Upper lobe of left lung (tissue), 6 donors: ENCODE measurements around the gene MIA. TPM values are rescaled to one million over a fixed set of nuclear protein-coding genes. Genes with fewer than 3 reads are reported as not detected.

Experiments used
- ATAC-seq, 2 donors: fragments of 200-7000 bp; cut with Tn5 transposase; one replicate each; pipeline ENCODE4 v1.9.1; 2022; ENCODE audit warnings: mild to moderate bottlenecking in 2 of 2, moderate library complexity in 2 of 2; ENCODE audit not compliant: low FRiP score in 2 of 2
- DNase-seq, 2 donors: peaks; one replicate each; pipeline ENCODE4 v3.0.0-alpha.2; 2019 to 2020
- H3K27ac ChIP-seq, 4 donors: fragments of 200-600 bp; sonication (generic); one replicate each; pipeline ENCODE4 v1.5.1; 2016 to 2019
- H3K27me3 ChIP-seq, 4 donors: fragments of 200-600 bp; sonication (generic); one replicate each; pipeline ENCODE4 v1.5.1; 2017 to 2019
- H3K36me3 ChIP-seq, 4 donors: fragments of 200-600 bp; sonication (generic); one replicate each; pipeline ENCODE4 v1.5.1; 2016 to 2019
- H3K4me1 ChIP-seq, 4 donors: fragments of 200-600 bp; sonication (generic); one replicate each; pipeline ENCODE4 v1.5.1; 2018 to 2019
- H3K4me3 ChIP-seq, 4 donors: fragments of 200-600 bp; sonication (generic); one replicate each; pipeline ENCODE4 v1.5.1; 2017 to 2019; ENCODE audit warnings: mild to moderate bottlenecking in 2 of 4, moderate library complexity in 1 of 4
- H3K9me3 ChIP-seq, 4 donors: fragments of 200-600 bp; sonication (generic); one replicate each; pipeline ENCODE4 v1.5.1; 2018 to 2019
- EP300 ChIP-seq, 4 donors: sonication (generic); formaldehyde crosslinking; IDR thresholded peaks; one replicate each; pipeline ENCODE4 v1.5.1; 2017; ENCODE audit warnings: antibody characterized with exemption in 4 of 4, control low read depth in 2 of 4
- POLR2A ChIP-seq, 4 donors: fragments of 450-650 bp; IDR thresholded peaks; one replicate each; pipeline ENCODE4 v1.5.1; 2016 to 2017; ENCODE audit warnings: antibody characterized with exemption in 4 of 4, mild to moderate bottlenecking in 2 of 4
- POLR2AphosphoS5 ChIP-seq, 2 donors: sonication (generic); formaldehyde crosslinking; IDR thresholded peaks; one replicate each; pipeline ENCODE4 v1.5.1; 2017; ENCODE audit warnings: antibody characterized with exemption in 2 of 2
- WGBS, 2 donors: methylation state at CpG; one replicate each; pipeline ENCODE4 v1.1.5; 2017 to 2018; 5-methylcytosine and 5-hydroxymethylcytosine counted together
- total RNA-seq, 6 donors: library from RNA; depleted of rRNA in 4 of 6; stranded (reverse); fragments of >200 nt in 4 of 6; gene quantifications; one replicate each; pipeline versions ENCODE4 v1.1.0 to v1.2.1, GENCODE V29; 2016 to 2021
- TF ChIP-seq, protein P1 (sequence below), 6 experiments: fragments of 450-650 bp in 4 of 6; fragments of 200-600 bp in 2 of 6; sonication (generic) in 2 of 6; IDR thresholded peaks; one replicate each; pipeline ENCODE4 v1.5.1; 2016 to 2019; ENCODE audit warnings: antibody characterized with exemption in 6 of 6
- donor health status: DM: no; HTN: no; CAD: no; lungs with moderate emphysema.
- donor health status: DM: no; HTN: yes; CAD: no; lungs with severe emphysema.

The MIA gene
- total RNA-seq, 6 donors from 2014 or later: 1.2 to 5.2 (median 2.1) TPM; not detected in 3

DNA sequence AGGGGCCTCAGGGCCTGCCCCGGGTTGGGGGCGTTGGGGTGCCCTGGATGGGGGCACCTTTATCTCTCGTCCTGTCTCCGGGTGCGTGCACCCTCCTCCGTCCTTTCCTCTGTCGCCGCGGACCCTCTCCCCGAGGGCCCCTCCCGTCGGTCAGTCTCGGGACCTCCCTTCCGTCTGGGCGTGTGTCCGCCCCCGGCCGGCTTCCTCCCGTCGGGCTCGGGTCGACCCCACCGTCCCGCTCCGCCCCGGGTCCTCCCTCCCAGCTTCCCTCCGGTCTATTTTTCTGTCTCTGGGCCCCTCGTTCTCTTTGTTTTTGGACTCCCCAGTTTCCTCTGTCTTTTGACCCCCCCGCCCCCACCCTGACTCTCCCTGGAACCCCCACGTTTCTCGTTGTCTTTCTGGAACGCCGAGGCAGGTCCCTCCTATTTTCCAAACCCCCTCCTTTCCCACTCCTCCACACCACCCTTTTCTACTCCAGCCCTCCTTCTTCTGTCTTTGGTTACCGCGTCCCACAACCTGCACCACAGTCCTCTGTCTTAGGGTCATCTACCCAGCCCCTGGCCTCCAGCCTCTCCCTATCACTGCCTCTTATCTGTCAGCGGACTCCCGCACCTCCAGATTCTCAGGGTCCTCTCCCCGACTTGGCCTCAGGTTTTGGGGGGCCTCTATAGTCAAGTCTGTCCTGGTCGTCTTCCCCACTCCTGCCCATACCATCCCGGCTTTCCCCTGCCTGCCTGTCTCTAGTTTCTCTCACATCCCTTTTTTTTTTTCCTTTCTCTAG lies 24.4 kb downstream of the MIA start:
- DNase-seq (peak; percentile 69 to 91), ATAC-seq (peak in 1 of 2 donors; percentile 26)
- 2% methylated on average over 35 to 40 of the region's 40 CpGs for WGBS, 2 donors
- H3K9me3 ChIP-seq: no peaks in the 10 kb centered on the region
- no peak for TF ChIP-seq EP300 (IDR thresholded peaks at IDR 0.05)
- peak; percentile 58 to 65 for TF ChIP-seq POLR2AphosphoS5 (IDR thresholded peaks at IDR 0.05)
- TF ChIP-seq, protein P1, sequence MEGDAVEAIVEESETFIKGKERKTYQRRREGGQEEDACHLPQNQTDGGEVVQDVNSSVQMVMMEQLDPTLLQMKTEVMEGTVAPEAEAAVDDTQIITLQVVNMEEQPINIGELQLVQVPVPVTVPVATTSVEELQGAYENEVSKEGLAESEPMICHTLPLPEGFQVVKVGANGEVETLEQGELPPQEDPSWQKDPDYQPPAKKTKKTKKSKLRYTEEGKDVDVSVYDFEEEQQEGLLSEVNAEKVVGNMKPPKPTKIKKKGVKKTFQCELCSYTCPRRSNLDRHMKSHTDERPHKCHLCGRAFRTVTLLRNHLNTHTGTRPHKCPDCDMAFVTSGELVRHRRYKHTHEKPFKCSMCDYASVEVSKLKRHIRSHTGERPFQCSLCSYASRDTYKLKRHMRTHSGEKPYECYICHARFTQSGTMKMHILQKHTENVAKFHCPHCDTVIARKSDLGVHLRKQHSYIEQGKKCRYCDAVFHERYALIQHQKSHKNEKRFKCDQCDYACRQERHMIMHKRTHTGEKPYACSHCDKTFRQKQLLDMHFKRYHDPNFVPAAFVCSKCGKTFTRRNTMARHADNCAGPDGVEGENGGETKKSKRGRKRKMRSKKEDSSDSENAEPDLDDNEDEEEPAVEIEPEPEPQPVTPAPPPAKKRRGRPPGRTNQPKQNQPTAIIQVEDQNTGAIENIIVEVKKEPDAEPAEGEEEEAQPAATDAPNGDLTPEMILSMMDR (IDR thresholded peaks at IDR 0.05): peak in 1 of 6 experiments; percentile 4
- peaks cover 52 to 59% (median 57%) of the 10 kb centered on the region in 4 donors for H3K4me1 ChIP-seq
- peaks cover 4 to 47% (median 19%) of the 10 kb centered on the region in 4 donors for H3K36me3 ChIP-seq
- peak overlapping the region; percentile 93 to 99 (median 98) for H3K27ac ChIP-seq
- peak overlapping the region; percentile 45 to 99 (median 96) for H3K4me3 ChIP-seq
- H3K27me3 ChIP-seq: no peaks in the 10 kb centered on the region

DNA sequence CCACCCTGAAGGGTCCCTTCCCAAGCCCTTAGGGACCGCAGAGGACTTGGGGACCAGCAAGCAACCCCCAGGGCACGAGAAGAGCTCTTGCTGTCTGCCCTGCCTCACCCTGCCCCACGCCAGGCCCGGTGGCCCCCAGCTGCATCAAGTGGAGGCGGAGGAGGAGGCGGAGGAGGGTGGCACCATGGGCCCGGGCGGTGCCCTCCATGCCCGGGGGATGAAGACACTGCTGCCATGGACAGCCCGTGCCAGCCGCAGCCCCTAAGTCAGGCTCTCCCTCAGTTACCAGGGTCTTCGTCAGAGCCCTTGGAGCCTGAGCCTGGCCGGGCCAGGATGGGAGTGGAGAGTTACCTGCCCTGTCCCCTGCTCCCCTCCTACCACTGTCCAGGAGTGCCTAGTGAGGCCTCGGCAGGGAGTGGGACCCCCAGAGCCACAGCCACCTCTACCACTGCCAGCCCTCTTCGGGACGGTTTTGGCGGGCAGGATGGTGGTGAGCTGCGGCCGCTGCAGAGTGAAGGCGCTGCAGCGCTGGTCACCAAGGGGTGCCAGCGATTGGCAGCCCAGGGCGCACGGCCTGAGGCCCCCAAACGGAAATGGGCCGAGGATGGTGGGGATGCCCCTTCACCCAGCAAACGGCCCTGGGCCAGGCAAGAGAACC lies 25.1 kb downstream of the MIA start:
- no peak for TF ChIP-seq POLR2AphosphoS5 (IDR thresholded peaks at IDR 0.05)
- peak in 1 of 4 donors; percentile 29 for TF ChIP-seq POLR2A (IDR thresholded peaks at IDR 0.05)
- TF ChIP-seq, protein P1 (IDR thresholded peaks at IDR 0.05): no peak
- no peak for TF ChIP-seq EP300 (IDR thresholded peaks at IDR 0.05)
- Histone ChIP-seq H3K36me3 (peaks cover 4 to 51% (median 22%) of the 10 kb centered on the region in 4 donors), H3K4me3 (peak overlapping the region; percentile 45 to 99 (median 96)), H3K9me3 (no peaks in the 10 kb centered on the region), H3K27me3 (no peaks in the 10 kb centered on the region), H3K4me1 (peaks cover 59 to 66% (median 64%) of the 10 kb centered on the region in 4 donors), H3K27ac (peak overlapping the region; percentile 93 to 99 (median 98))
- no peak for ATAC-seq
- DNase-seq: peak in 1 of 2 donors; percentile 86
- 62 to 63% methylated on average over 16 to 26 of the region's 27 CpGs for WGBS, 2 donors

DNA sequence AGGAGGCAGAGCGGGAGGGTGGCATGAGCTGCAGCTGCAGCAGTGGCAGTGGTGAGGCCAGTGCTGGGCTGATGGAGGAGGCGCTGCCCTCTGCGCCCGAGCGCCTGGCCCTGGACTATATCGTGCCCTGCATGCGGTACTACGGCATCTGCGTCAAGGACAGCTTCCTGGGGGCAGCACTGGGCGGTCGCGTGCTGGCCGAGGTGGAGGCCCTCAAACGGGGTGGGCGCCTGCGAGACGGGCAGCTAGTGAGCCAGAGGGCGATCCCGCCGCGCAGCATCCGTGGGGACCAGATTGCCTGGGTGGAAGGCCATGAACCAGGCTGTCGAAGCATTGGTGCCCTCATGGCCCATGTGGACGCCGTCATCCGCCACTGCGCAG lies 25.7 kb downstream of the MIA start:
- Histone ChIP-seq H3K4me1 (peaks cover 64 to 71% (median 69%) of the 10 kb centered on the region in 4 donors), H3K4me3 (peak overlapping the region; percentile 45 to 99 (median 96)), H3K9me3 (no peaks in the 10 kb centered on the region), H3K27me3 (no peaks in the 10 kb centered on the region), H3K27ac (peak overlapping the region; percentile 93 to 99 (median 98)), H3K36me3 (peaks cover 4 to 53% (median 24%) of the 10 kb centered on the region in 4 donors)
- DNase-seq (peak in 1 of 2 donors; percentile 86), ATAC-seq (no peak)
- TF ChIP-seq POLR2A (IDR thresholded peaks at IDR 0.05): no peak
- TF ChIP-seq, protein P1 (IDR thresholded peaks at IDR 0.05): no peak
- no peak for TF ChIP-seq POLR2AphosphoS5 (IDR thresholded peaks at IDR 0.05)
- TF ChIP-seq EP300 (IDR thresholded peaks at IDR 0.05): no peak
- 76 to 80% methylated on average over 1 to 27 of the region's 27 CpGs for WGBS, 2 donors

DNA sequence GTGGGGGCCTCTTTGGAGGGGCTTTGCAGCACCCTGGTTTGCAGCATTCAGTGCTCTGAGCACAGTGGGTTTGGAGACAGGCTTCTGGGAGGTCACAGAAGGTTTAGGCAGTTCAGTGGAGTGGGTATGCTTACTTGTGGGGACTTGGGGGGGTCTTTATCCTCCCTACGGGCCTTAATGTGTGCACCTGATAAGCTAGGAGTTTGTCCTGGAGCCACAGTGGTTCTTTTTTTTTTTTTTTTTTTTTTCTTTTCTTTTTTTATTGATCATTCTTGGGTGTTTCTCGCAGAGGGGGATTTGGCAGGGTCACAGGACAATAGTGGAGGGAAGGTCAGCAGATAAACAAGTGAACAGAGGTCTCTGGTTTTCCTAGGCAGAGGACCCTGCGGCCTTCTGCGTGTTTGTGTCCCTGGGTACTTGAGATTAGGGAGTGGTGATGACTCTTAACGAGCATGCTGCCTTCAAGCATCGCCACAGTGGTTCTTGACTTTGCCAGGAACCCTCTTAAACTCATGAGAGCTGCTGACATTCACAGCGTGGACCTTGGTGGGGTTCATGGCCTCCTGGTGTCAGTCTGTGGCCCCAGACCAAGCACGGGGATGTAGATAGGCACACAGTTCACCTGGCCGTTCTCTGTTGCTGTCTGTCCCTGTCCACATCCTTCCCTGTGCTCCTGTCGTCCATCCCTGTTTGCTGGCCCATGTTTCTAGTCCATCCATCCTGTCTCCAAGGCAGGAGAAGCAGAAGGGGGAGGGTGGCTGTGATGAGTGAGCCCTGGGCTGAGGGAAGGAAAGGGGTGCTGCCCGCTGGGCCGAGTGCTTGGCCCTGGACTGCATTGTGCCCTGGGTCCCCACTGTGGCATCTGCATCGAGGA lies 26.3 kb downstream of the MIA start:
- no peaks in the 10 kb centered on the region for H3K9me3 ChIP-seq

More for the DNA sequence above, 26.3 kb downstream of the MIA start:
- peak overlapping the region; percentile 93 to 99 (median 98) for H3K27ac ChIP-seq
- ATAC-seq (no peak), DNase-seq (peak; percentile 44 to 77)
- H3K4me1 ChIP-seq: peaks cover 71 to 78% (median 76%) of the 10 kb centered on the region in 4 donors
- 29 to 35% methylated on average over 12 to 13 of the region's 13 CpGs for WGBS, 2 donors
- H3K36me3 ChIP-seq: peaks cover 4 to 49% (median 23%) of the 10 kb centered on the region in 4 donors
- H3K4me3 ChIP-seq: peak overlapping the region; percentile 7 to 99 (median 96)
- no peaks in the 10 kb centered on the region for H3K27me3 ChIP-seq
- TF ChIP-seq POLR2AphosphoS5 (IDR thresholded peaks at IDR 0.05) (peak; percentile 55 to 61), EP300 (IDR thresholded peaks at IDR 0.05) (peak in 2 of 4 donors; percentile 26 to 85), POLR2A (IDR thresholded peaks at IDR 0.05) (peak in 1 of 4 donors; percentile 49)
- TF ChIP-seq, protein P1 (IDR thresholded peaks at IDR 0.05): no peak
